Activated CD8-positive, alpha-beta T cell treated with anti-CD3 and anti-CD28 coated beads for 36 hours (primary cell): ENCODE data around the gene HTRA3. TPM values are rescaled to one million over a fixed set of nuclear protein-coding genes. Genes with fewer than 3 reads are reported as not detected.

Experiments
- ATAC-seq: fragments of 200-7000 bp; cut with Tn5 transposase; one replicate; pipeline ENCODE4 v1.10.0; 2021; ENCODE audit warnings: mild to moderate bottlenecking, moderate library complexity
- CTCF ChIA-PET: fragments of 350-600 bp; sonication (Branson Sonifier 250); formaldehyde crosslinking; loops from one replicate; lab custom pipeline; 2021; ENCODE audit warnings: antibody characterized with exemption; lab: Charles Lee
- POLR2A ChIA-PET: fragments of 350-600 bp; sonication (Branson Sonifier 250); formaldehyde crosslinking; loops from one replicate; lab custom pipeline; 2021; ENCODE audit warnings: antibody characterized with exemption; lab: Charles Lee
- DNase-seq: peaks from one replicate; pipeline ENCODE4 v3.0.0-alpha.2; 2020
- H3K27ac Mint-ChIP-seq: one replicate; pipeline ENCODE4 v1.8.0; 2021; ENCODE audit warnings: mild to moderate bottlenecking, mixed read lengths
- H3K27me3 Mint-ChIP-seq: one replicate; pipeline ENCODE4 v1.8.0; 2021; ENCODE audit warnings: mixed read lengths
- H3K36me3 Mint-ChIP-seq: one replicate; pipeline ENCODE4 v1.8.0; 2021; ENCODE audit warnings: low read depth, mixed read lengths
- H3K4me1 Mint-ChIP-seq: one replicate; pipeline ENCODE4 v1.8.0; 2021; ENCODE audit warnings: low read depth, mixed read lengths
- H3K4me3 Mint-ChIP-seq: one replicate; pipeline ENCODE4 v1.8.0; 2021; ENCODE audit warnings: mild to moderate bottlenecking, moderate library complexity, mixed read lengths
- H3K9me3 Mint-ChIP-seq: one replicate; pipeline ENCODE4 v1.8.0; 2021; ENCODE audit warnings: mixed read lengths
- CTCF ChIP-seq: fragments of 200-600 bp; IDR thresholded peaks from one replicate; pipeline ENCODE4 v1.8.0; 2022; ENCODE audit warnings: antibody characterized with exemption, mild to moderate bottlenecking
- intact Hi-C: fragments of 100-400 bp; cut with micrococcal nuclease; formaldehyde crosslinking; loops from one replicate; pipeline ENCODE4 v1.10.0; 2022
- total RNA-seq, 2 experiments: library from RNA; stranded (reverse); gene quantifications; one replicate each; pipeline ENCODE4 v1.2.3, GENCODE V29; 2021

Gene HTRA3
- total RNA-seq, 2 experiments from 2014 or later: 0.11 TPM; not detected in 1

- Mint-ChIP-seq H3K4me3 (no peak overlapping the region), H3K4me1 (peaks cover 9% of the 10 kb centered on the region), H3K27ac (no peak overlapping the region), H3K27me3 (no peaks in the 10 kb centered on the region), H3K9me3 (no peaks in the 10 kb centered on the region), H3K36me3 (peaks cover 4% of the 10 kb centered on the region)
- intact Hi-C loops: no loop called here
- no peak for TF ChIP-seq CTCF
- ChIA-PET CTCF (interaction anchor here (1.9 kb wide), 1 partner anchor 60 kb away, joined by 5 read pairs; no protein-coding TSS in a partner anchor), POLR2A (interaction anchor here (0.5 kb wide), 1 partner anchor 16 kb away, joined by 3 read pairs; no protein-coding TSS in a partner anchor)
- ATAC-seq: no peak
- DNase-seq: no peak
Observed at GRCh38 chr4:8237256-8237989, 32.1 kb upstream of the HTRA3 start.

GRCh38 chr4:8238036-8238511, 31.5 kb upstream of the HTRA3 start:
- H3K4me1 Mint-ChIP-seq: peaks cover 9% of the 10 kb centered on the region
- no peak overlapping the region for H3K27ac Mint-ChIP-seq
- H3K9me3 Mint-ChIP-seq: no peaks in the 10 kb centered on the region
- no peaks in the 10 kb centered on the region for H3K27me3 Mint-ChIP-seq
- peak; percentile 33 for DNase-seq
- intact Hi-C loops: no loop called here
- ChIA-PET CTCF (interaction anchor here (1.9 kb wide), 1 partner anchor 61 kb away, joined by 5 read pairs; no protein-coding TSS in a partner anchor), POLR2A (interaction anchor here (0.5 kb wide), 1 partner anchor 17 kb away, joined by 3 read pairs; no protein-coding TSS in a partner anchor)
- TF ChIP-seq CTCF: no peak
- peaks cover 2% of the 10 kb centered on the region for H3K36me3 Mint-ChIP-seq
- no peak for ATAC-seq
- no peak overlapping the region for H3K4me3 Mint-ChIP-seq

DNA sequence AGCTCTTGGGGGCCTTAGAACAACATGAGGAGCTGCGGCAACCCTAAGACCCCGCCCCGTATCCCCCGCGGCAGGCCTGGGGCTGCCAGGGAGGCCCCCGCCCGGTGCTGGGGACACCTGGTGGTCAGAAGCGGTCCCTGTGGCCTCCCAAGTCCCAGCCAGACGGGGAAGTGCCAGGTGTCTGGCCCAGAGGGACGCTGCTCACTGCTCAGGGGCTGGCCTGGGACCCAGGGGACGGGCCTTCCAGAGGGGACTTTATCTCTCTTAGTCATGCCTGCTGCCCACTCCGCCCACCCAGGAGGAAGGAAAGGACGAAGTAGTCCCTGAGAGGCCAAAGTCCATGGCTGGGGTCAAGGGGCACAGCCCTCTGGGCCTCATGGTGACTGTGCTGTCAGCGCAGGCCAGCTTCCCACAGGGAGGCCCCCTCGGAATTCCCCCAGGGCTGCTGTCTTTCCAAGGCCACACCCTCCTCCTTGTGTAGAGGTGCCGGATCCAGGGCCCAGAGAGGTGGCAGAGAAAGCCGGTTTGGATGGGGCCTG, 31.0 kb upstream of the HTRA3 start:
- no peak for DNase-seq
- no peak for ATAC-seq
- peaks cover 2% of the 10 kb centered on the region for H3K36me3 Mint-ChIP-seq
- peaks cover 9% of the 10 kb centered on the region for H3K4me1 Mint-ChIP-seq
- no peak overlapping the region for H3K4me3 Mint-ChIP-seq
- intact Hi-C loops: no loop called here
- no peak overlapping the region for H3K27ac Mint-ChIP-seq
- ChIA-PET CTCF (interaction anchor here (1.9 kb wide), 1 partner anchor 62 kb away, joined by 5 read pairs; no protein-coding TSS in a partner anchor), POLR2A (no interaction called here)
- TF ChIP-seq CTCF: no peak
- H3K9me3 Mint-ChIP-seq: no peaks in the 10 kb centered on the region
- no peaks in the 10 kb centered on the region for H3K27me3 Mint-ChIP-seq

GRCh38 chr4:8239226-8239625, 30.3 kb upstream of the HTRA3 start:
- Mint-ChIP-seq H3K4me1 (peaks cover 9% of the 10 kb centered on the region), H3K27me3 (no peaks in the 10 kb centered on the region), H3K27ac (no peak overlapping the region), H3K9me3 (no peaks in the 10 kb centered on the region), H3K36me3 (peaks cover 2% of the 10 kb centered on the region), H3K4me3 (no peak overlapping the region)
- no peak for DNase-seq
- TF ChIP-seq CTCF: no peak
- ATAC-seq: no peak
- CTCF ChIA-PET: interaction anchor here (1.9 kb wide), 1 partner anchor 62 kb away, joined by 5 read pairs; no protein-coding TSS in a partner anchor
- POLR2A ChIA-PET: no interaction called here
- intact Hi-C loops: no loop called here

DNA sequence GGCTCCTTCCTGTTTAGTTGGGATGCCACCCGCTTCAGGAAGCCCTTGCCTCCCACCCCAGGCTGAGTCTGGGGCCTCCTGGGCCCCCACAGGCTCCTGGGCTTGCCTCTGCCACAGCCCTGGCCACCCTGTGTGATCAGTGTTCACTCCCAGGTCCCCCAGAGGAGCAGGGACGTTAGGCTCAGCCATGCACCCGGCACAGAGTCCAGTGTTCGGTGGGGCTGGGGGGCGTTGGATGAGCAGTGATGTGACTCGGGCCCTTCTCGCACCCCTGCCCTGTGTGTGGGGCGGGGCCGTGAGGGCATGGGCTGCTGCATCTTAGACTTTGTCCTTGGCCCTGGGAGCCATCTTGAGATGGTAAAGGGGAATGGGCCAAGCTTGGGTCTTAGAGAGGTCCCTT, 29.9 kb upstream of the HTRA3 start:
- intact Hi-C loops: loop anchor here (5.0 kb wide), 1 partner anchor 163 kb away; no protein-coding TSS in a partner anchor
- no peak overlapping the region for H3K4me3 Mint-ChIP-seq
- peaks cover 2% of the 10 kb centered on the region for H3K36me3 Mint-ChIP-seq
- H3K27me3 Mint-ChIP-seq: no peaks in the 10 kb centered on the region
- no peaks in the 10 kb centered on the region for H3K9me3 Mint-ChIP-seq
- POLR2A ChIA-PET: no interaction called here
- TF ChIP-seq CTCF: no peak
- ATAC-seq (no peak), DNase-seq (no peak)
- H3K27ac Mint-ChIP-seq: no peak overlapping the region
- peaks cover 7% of the 10 kb centered on the region for H3K4me1 Mint-ChIP-seq
- CTCF ChIA-PET: no interaction called here
